Measurements from ENCODE around the gene HOXA13.
A peak's percentile ranks its signal among the peaks of the same experiment; 100 is the strongest.

Gene HOXA13

DNA sequence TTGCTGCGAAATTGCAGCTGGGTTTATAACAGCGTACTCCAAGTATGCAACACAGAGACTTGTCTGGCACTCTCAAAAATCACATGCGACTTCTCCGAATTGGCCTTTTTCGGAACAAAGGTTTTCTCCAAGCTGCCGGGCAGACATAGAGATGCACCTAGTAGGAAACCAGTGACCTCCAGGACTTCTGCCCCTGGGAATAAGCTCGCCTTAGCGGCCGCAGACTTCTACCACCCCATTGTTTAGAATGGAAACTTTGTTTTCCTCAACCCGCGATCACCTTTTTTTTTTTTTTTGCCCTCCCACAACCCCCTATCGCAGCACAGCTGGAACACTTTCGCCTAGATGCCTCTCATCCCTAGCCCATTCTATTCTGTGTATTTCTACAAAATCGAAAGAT, 20.9 kb downstream of the HOXA13 start:
- no peaks in the 10 kb centered on the region for H3K36me3 ChIP-seq (ENCODE audit: insufficient read depth, insufficient read length, low read length)
- H3K4me3 ChIP-seq (ENCODE audit: insufficient read length, low read depth), result no peak overlapping the region
- peaks cover 100% of the 10 kb centered on the region for H3K27me3 ChIP-seq (ENCODE audit: insufficient read depth, insufficient read length)
- H3K9me3 ChIP-seq (ENCODE audit: insufficient read depth, low read length), result no peaks in the 10 kb centered on the region
- DNase-seq (ENCODE audit: low read depth, low spot score), result no peak
- no peak overlapping the region for H3K9ac ChIP-seq (ENCODE audit: insufficient read length, low read depth)
- no peak for TF ChIP-seq YY1 (IDR thresholded peaks at IDR 0.05; ENCODE audit: insufficient read depth, insufficient read length)
- TF ChIP-seq ZNF274 (IDR thresholded peaks at IDR 0.05; ENCODE audit: low read depth, low read length), result no peak
- TF ChIP-seq SUZ12 (IDR thresholded peaks at IDR 0.05; ENCODE audit: extremely low read depth, insufficient read depth, insufficient read length), result no peak
- peaks cover 7% of the 10 kb centered on the region for H3K4me1 ChIP-seq (ENCODE audit: insufficient read depth, insufficient read length)

DNA sequence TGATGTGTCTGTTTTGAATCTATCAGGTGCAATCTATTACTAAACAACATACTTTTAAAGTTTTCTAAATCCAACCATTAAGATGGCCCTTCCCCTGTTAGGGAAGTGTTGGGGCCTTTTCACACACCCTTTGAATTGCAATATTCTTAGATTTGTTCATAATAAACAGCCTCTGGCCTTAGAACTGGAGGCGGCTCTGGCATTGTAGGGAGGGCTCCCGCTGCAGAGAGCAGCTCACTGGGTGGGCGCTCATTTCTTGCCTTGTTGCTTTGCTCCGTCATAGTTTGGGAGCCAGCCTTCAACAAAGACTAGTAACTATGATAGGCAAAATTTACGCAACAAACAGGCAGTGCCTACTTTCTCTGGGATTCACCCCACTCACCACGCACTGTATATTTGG, 21.5 kb downstream of the HOXA13 start:
- no peak overlapping the region for H3K4me3 ChIP-seq (ENCODE audit: insufficient read length, low read depth)

DNA sequence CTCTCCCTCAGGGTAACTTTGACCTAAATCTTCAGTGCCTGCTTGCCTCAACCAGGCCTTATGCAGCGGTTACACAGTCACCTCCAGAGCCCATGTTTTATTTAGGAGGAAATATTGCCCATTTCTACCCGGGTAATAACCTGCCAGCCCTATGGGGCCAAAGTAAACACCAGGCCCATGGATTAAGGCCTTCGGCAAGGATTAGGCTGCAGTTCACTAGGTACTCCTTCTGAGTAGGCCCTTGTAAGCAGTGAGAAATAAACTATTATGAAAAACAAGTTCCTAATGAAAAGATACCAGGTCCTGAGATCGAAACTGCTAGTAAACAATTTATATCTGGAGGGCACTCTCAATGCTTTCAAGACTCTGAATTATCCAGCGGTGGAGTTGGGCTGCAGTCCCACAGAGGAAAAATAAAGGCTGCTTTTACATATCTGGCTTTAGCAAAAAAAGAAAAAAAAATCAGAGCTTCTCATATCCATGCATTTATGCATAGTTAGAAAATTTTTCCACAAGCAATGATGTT, 22.0 kb downstream of the HOXA13 start:
- TF ChIP-seq ZNF274 (IDR thresholded peaks at IDR 0.05; ENCODE audit: low read depth, low read length) (no peak), YY1 (IDR thresholded peaks at IDR 0.05; ENCODE audit: insufficient read depth, insufficient read length) (no peak), SUZ12 (IDR thresholded peaks at IDR 0.05; ENCODE audit: extremely low read depth, insufficient read depth, insufficient read length) (peak; percentile 1)
- H3K4me1 ChIP-seq (ENCODE audit: insufficient read depth, insufficient read length), result peaks cover 6% of the 10 kb centered on the region
- no peak overlapping the region for H3K9ac ChIP-seq (ENCODE audit: insufficient read length, low read depth)

More for the DNA sequence above, 21.5 kb downstream of the HOXA13 start:
- no peak for DNase-seq (ENCODE audit: low read depth, low spot score)
- H3K36me3 ChIP-seq (ENCODE audit: insufficient read depth, insufficient read length, low read length), result no peaks in the 10 kb centered on the region
- H3K9me3 ChIP-seq (ENCODE audit: insufficient read depth, low read length), result no peaks in the 10 kb centered on the region
- H3K4me1 ChIP-seq (ENCODE audit: insufficient read depth, insufficient read length), result peaks cover 7% of the 10 kb centered on the region
- no peak overlapping the region for H3K9ac ChIP-seq (ENCODE audit: insufficient read length, low read depth)
- H3K27me3 ChIP-seq (ENCODE audit: insufficient read depth, insufficient read length), result peaks cover 100% of the 10 kb centered on the region
- TF ChIP-seq SUZ12 (IDR thresholded peaks at IDR 0.05; ENCODE audit: extremely low read depth, insufficient read depth, insufficient read length) (no peak), YY1 (IDR thresholded peaks at IDR 0.05; ENCODE audit: insufficient read depth, insufficient read length) (no peak), ZNF274 (IDR thresholded peaks at IDR 0.05; ENCODE audit: low read depth, low read length) (no peak)

DNA sequence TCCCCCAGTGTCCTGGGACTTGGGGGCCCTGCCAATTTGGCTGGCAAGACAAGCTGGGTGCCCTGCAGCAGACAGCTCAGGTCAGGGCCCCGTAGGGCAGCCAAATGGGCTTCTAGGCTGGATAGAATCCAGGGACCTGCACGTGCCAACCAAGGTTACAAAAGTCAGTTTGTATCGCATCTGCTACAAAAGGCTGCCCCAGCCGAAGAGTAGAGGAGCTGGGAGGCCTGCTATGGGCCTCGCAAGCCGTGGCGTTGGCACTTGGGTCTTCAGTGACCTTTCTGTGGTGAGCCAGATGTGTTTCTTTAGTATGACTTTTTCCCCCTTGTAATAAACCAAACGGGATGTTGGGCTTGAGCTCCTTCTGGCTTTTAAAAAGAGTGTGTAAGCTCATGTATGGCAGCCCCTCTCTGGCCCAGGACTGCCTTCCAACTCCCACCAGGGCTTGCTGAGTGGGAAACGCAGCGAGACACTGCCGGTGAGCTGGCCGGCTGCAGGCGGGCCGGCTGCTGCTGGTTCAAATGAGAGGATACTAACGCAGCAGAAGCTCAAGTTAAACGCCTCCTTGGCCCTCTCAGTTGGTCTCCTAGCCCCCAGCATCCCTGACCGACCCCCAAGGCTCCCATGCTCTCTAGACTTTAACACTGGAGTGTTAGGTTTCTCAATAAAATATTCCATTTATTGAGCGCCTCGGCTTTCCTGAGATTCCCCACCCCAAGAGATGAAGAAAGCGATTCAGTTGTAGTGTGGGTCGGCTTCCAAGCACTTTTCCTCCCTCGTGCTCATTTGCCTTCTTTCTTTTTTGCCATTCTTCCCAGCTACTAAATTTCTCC, 22.7 kb downstream of the HOXA13 start:
- TF ChIP-seq ZNF274 (IDR thresholded peaks at IDR 0.05; ENCODE audit: low read depth, low read length) (no peak), SUZ12 (IDR thresholded peaks at IDR 0.05; ENCODE audit: extremely low read depth, insufficient read depth, insufficient read length) (peak; percentile 55)
- Histone ChIP-seq H3K4me3 (ENCODE audit: insufficient read length, low read depth) (no peak overlapping the region), H3K27me3 (ENCODE audit: insufficient read depth, insufficient read length) (peaks cover 100% of the 10 kb centered on the region), H3K9me3 (ENCODE audit: insufficient read depth, low read length) (no peaks in the 10 kb centered on the region), H3K9ac (ENCODE audit: insufficient read length, low read depth) (no peak overlapping the region), H3K36me3 (ENCODE audit: insufficient read depth, insufficient read length, low read length) (no peaks in the 10 kb centered on the region), H3K4me1 (ENCODE audit: insufficient read depth, insufficient read length) (peaks cover 7% of the 10 kb centered on the region)
- no peak for DNase-seq (ENCODE audit: low read depth, low spot score)

More for the DNA sequence above, 22.0 kb downstream of the HOXA13 start:
- H3K27me3 ChIP-seq (ENCODE audit: insufficient read depth, insufficient read length), result peaks cover 100% of the 10 kb centered on the region
- H3K4me3 ChIP-seq (ENCODE audit: insufficient read length, low read depth), result no peak overlapping the region
- no peak for DNase-seq (ENCODE audit: low read depth, low spot score)
- H3K36me3 ChIP-seq (ENCODE audit: insufficient read depth, insufficient read length, low read length), result no peaks in the 10 kb centered on the region
- H3K9me3 ChIP-seq (ENCODE audit: insufficient read depth, low read length), result no peaks in the 10 kb centered on the region

DNA sequence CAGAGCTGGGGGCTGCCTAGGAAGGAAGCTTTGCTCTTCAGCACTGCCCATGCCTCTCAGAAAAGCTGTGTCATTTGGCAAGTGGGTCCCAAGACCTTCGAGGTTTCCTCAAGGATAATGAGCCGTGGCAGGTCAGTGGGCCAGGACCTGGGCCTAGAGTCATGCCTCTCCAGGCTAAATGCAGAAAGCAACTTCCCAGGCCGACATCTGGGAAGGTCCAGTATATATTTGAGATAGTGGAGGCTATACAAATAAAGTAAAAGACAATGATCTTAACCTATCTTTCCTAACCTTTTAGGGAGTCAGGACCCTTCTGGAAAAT, 23.4 kb downstream of the HOXA13 start:
- Histone ChIP-seq H3K4me3 (ENCODE audit: insufficient read length, low read depth) (no peak overlapping the region), H3K27me3 (ENCODE audit: insufficient read depth, insufficient read length) (peaks cover 100% of the 10 kb centered on the region)

DNA sequence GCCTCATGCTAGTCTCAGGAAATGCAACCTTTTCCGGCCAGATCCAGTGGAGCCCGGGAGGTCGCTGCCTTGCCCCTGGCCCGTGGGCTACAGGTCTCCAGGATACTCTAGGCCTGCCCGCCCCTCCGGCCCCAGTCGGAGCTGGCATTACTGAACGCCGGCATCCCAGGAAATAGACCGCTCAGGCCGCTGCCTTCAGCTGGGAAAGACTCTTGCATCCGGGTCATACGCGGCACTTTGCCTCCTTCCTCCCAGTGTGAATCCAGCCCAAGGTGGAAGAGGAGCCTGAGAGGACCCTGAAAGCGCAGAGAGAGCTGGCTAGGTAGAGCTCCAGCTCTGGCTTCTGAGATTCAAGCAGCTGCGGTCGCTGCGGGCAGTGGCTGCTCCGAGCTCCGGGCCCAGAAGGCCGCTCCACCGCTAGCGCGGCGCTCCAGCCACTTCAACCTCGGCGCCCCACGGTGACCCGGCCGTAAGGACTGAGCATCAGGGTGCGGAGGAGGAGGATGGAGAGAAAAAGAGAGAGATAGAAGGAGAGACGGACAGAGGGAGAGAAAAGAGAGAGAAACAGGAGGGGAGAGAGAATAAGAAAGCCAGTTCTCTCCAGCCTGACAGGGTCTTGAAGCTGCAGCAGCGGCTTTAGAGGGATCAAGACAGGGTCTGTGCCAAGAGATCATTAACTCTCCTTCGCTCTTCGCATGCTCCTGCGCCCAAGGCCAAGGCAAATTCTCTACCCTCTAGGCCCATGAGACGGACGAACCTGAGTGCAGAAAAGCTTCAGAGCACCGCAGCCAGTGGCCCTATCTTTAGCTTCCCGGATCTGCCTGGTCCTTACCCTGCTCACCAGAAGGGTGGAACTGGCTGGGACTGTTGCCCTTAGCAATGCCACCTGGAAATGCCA, 24.0 kb downstream of the HOXA13 start:
- no peaks in the 10 kb centered on the region for H3K9me3 ChIP-seq (ENCODE audit: insufficient read depth, low read length)
- H3K36me3 ChIP-seq (ENCODE audit: insufficient read depth, insufficient read length, low read length), result no peaks in the 10 kb centered on the region
- H3K4me1 ChIP-seq (ENCODE audit: insufficient read depth, insufficient read length), result peaks cover 15% of the 10 kb centered on the region
- no peak for DNase-seq (ENCODE audit: low read depth, low spot score)
- H3K27me3 ChIP-seq (ENCODE audit: insufficient read depth, insufficient read length), result peaks cover 100% of the 10 kb centered on the region
- no peak overlapping the region for H3K9ac ChIP-seq (ENCODE audit: insufficient read length, low read depth)
- no peak overlapping the region for H3K4me3 ChIP-seq (ENCODE audit: insufficient read length, low read depth)
- TF ChIP-seq YY1 (IDR thresholded peaks at IDR 0.05; ENCODE audit: insufficient read depth, insufficient read length), result no peak
- TF ChIP-seq SUZ12 (IDR thresholded peaks at IDR 0.05; ENCODE audit: extremely low read depth, insufficient read depth, insufficient read length), result peak; percentile 39

More for the DNA sequence above, 23.4 kb downstream of the HOXA13 start:
- TF ChIP-seq SUZ12 (IDR thresholded peaks at IDR 0.05; ENCODE audit: extremely low read depth, insufficient read depth, insufficient read length) (no peak), YY1 (IDR thresholded peaks at IDR 0.05; ENCODE audit: insufficient read depth, insufficient read length) (no peak), ZNF274 (IDR thresholded peaks at IDR 0.05; ENCODE audit: low read depth, low read length) (no peak)
- H3K9ac ChIP-seq (ENCODE audit: insufficient read length, low read depth), result no peak overlapping the region
- no peaks in the 10 kb centered on the region for H3K36me3 ChIP-seq (ENCODE audit: insufficient read depth, insufficient read length, low read length)
- DNase-seq (ENCODE audit: low read depth, low spot score), result no peak
- H3K9me3 ChIP-seq (ENCODE audit: insufficient read depth, low read length), result no peaks in the 10 kb centered on the region
- peaks cover 12% of the 10 kb centered on the region for H3K4me1 ChIP-seq (ENCODE audit: insufficient read depth, insufficient read length)
